Measurements from ENCODE around the gene ESYT2.

DNA sequence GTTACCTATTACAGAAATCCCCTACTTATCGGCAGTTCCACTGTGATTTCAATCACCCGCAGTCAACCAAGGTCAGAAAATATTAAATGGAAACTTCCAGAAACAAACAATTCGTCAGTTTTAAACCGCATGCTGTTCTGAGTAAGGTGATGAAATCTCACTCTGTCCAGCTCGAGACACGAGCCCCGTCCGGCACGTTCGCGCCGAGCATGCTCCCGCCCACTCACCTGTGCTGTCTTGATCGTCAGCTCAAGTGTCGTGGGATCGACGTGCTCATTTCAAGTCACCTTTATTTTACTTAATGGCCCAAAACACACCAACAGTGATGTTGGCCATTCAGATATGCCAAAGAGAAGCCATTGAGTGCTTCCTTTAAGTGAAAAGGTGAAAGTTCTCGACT is 21.2 kb downstream of the ESYT2 start:
- no peak for TF ChIP-seq CTCF (conservative IDR thresholded peaks at IDR 0.05)
- no peak for TF ChIP-seq EZH2 (IDR thresholded peaks at IDR 0.05; ENCODE audit: low read depth)
